Neuronal stem cell (in vitro differentiated cells): ENCODE data around the gene USP17L27.
"Not testable (repeated sequence)": the region's sequence is repeated elsewhere in the genome, so short reads cannot be mapped to it uniquely, and the experiment has no call there.

Source experiments
- DNase-seq: peaks from one replicate; pipeline ENCODE4 v3.0.0-alpha.2; 2013; ENCODE audit warnings: low spot score
- H2AFZ ChIP-seq: one replicate; pipeline ENCODE4 v1.6.1; 2013; ENCODE audit warnings: mild to moderate bottlenecking, low read length, inconsistent platforms
- H2AK5ac ChIP-seq: 2 replicates; pipeline ENCODE4 v1.6.1; 2013; ENCODE audit warnings: low read depth, mild to moderate bottlenecking, inconsistent platforms, low read length, moderate library complexity, mixed read lengths
- H2BK120ac ChIP-seq: 2 replicates; pipeline ENCODE4 v1.6.1; 2013; ENCODE audit warnings: low read depth, mild to moderate bottlenecking, inconsistent platforms, low read length, moderate library complexity, mixed read lengths
- H2BK12ac ChIP-seq: one replicate; pipeline ENCODE4 v1.6.1; 2013; ENCODE audit warnings: low read length, inconsistent platforms
- H2BK15ac ChIP-seq: 2 replicates; pipeline ENCODE4 v1.6.1; 2013; ENCODE audit warnings: mild to moderate bottlenecking, low read length, inconsistent platforms, mixed read lengths
- H2BK5ac ChIP-seq: one replicate; pipeline ENCODE4 v1.6.1; 2013; ENCODE audit warnings: inconsistent platforms, mild to moderate bottlenecking, low read length, moderate library complexity
- H3K14ac ChIP-seq: one replicate; pipeline ENCODE4 v1.6.1; 2013; ENCODE audit warnings: low read length, inconsistent platforms
- H3K18ac ChIP-seq: 2 replicates; pipeline ENCODE4 v1.6.1; 2013; ENCODE audit warnings: low read length, inconsistent platforms
- H3K23ac ChIP-seq: 2 replicates; pipeline ENCODE4 v1.6.1; 2013; ENCODE audit warnings: low read depth, mild to moderate bottlenecking, mixed read lengths, low read length, inconsistent platforms; ENCODE audit not compliant: poor library complexity
- H3K27ac ChIP-seq: replicated peaks from 3 replicates; pipeline ENCODE4 v1.5.1; 2013; ENCODE audit warnings: low read length, inconsistent platforms
- H3K27me3 ChIP-seq, 3 experiments: 2 replicates each; pipeline ENCODE4 v1.6.1; 2013; ENCODE audit warnings: low read length in 3 of 3, mild to moderate bottlenecking in 2 of 3, inconsistent platforms in 1 of 3, low read depth in 1 of 3, mixed read lengths in 1 of 3, moderate library complexity in 1 of 3; ENCODE audit not compliant: control insufficient read depth in 3 of 3, insufficient read depth in 3 of 3
- H3K36me3 ChIP-seq, 2 donors: replicated peaks in 1 of 2; 2 replicates each; pipeline ENCODE4 v1.6.1; 2013; ENCODE audit warnings: low read length in 2 of 2; ENCODE audit not compliant: control insufficient read depth in 2 of 2, insufficient read depth in 2 of 2
- H3K4ac ChIP-seq: 2 replicates; pipeline ENCODE4 v1.6.1; 2013; ENCODE audit warnings: inconsistent platforms, mild to moderate bottlenecking, low read length, moderate library complexity
- H3K4me1 ChIP-seq, 2 donors: 1 replicate in 1 of 2; 2 replicates in 1 of 2; pipeline ENCODE4 v1.6.1; 2013; ENCODE audit warnings: low read length in 2 of 2, low read depth in 1 of 2; ENCODE audit not compliant: control insufficient read depth in 2 of 2, insufficient read depth in 1 of 2
- H3K4me2 ChIP-seq: one replicate; pipeline ENCODE4 v1.6.1; 2013; ENCODE audit warnings: mild to moderate bottlenecking, low read length, inconsistent platforms; ENCODE audit not compliant: insufficient read depth, poor library complexity, severe bottlenecking
- H3K4me3 ChIP-seq, 2 donors: 2 replicates each; pipeline ENCODE4 v1.5.1; 2013; ENCODE audit warnings: low read length in 2 of 2, mild to moderate bottlenecking in 2 of 2, inconsistent platforms in 1 of 2, moderate library complexity in 1 of 2
- H3K79me1 ChIP-seq: one replicate; pipeline ENCODE4 v1.6.1; 2013; ENCODE audit warnings: low read depth, mild to moderate bottlenecking, inconsistent platforms, low read length, moderate library complexity
- H3K9ac ChIP-seq: one replicate; pipeline ENCODE4 v1.6.1; 2013; ENCODE audit warnings: mild to moderate bottlenecking, low read depth, low read length, inconsistent platforms; ENCODE audit not compliant: poor library complexity
- H3K9me3 ChIP-seq, 2 donors: replicated peaks in 1 of 2; 2 replicates each; pipeline versions ENCODE3 to v1.6.1; 2013; ENCODE audit warnings: low read length in 2 of 2, mild to moderate bottlenecking in 2 of 2, inconsistent platforms in 1 of 2, low read depth in 1 of 2, mixed read lengths in 1 of 2, moderate library complexity in 1 of 2; ENCODE audit not compliant: control insufficient read depth in 2 of 2, insufficient read depth in 1 of 2
- H4K8ac ChIP-seq: one replicate; pipeline ENCODE4 v1.6.1; 2013; ENCODE audit warnings: low read depth, mild to moderate bottlenecking, inconsistent platforms, low read length, moderate library complexity
- H4K91ac ChIP-seq: one replicate; pipeline ENCODE4 v1.6.1; 2013; ENCODE audit warnings: low read length, low read depth, mild to moderate bottlenecking, inconsistent platforms; ENCODE audit not compliant: poor library complexity
- WGBS, 2 donors: extraction: QIAGEN DNeasy Blood & Tissue Kit; methylation state at CpG; one replicate each; pipeline ENCODE4 v1.1.7; 2013; ENCODE audit warnings: missing lambda C conversion rate in 2 of 2, mixed read lengths in 1 of 2; ENCODE audit not compliant: insufficient read length in 2 of 2, insufficient replicate concordance in 1 of 2; ENCODE audit errors: extremely low coverage in 2 of 2; 5-methylcytosine and 5-hydroxymethylcytosine counted together

Gene USP17L27

DNA sequence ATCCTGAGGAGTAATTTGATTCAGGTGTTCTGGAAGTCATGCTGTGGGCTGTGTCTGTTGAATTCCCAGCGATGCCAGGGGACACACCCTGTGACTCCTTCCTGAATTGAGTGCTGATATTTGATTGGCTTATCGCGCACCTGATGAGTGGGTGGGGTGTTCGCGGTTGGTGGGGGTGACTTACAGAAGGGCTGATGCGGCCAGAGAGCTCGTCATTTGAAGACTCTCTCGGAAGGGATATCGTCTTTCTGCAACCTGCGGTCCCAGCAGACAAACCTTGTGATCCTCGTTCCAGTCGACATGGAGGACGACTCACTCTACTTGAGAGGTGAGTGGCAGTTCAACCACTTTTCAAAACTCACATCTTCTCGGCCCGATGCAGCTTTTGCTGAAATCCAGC lies 9.6 kb upstream of the USP17L27 start, which contains the start of gene USP17L26:
Gene USP17L26, plus strand, starts transcription at position 301 of the 400 bp plus-strand sequence. Its CDS starts 0 bp downstream, at position 301.
- H3K4me3 ChIP-seq, DNase-seq, H3K79me1 ChIP-seq, H4K8ac ChIP-seq, H2AK5ac ChIP-seq, H2BK15ac ChIP-seq, H3K14ac ChIP-seq, H2AFZ ChIP-seq, H3K23ac ChIP-seq, H3K9ac ChIP-seq, H3K4me1 ChIP-seq, H3K18ac ChIP-seq, H3K36me3 ChIP-seq, H3K27ac ChIP-seq, H3K4ac ChIP-seq, H2BK12ac ChIP-seq, H3K4me2 ChIP-seq, H4K91ac ChIP-seq, H2BK5ac ChIP-seq, H3K9me3 ChIP-seq, H3K27me3 ChIP-seq, H2BK120ac ChIP-seq: not testable (repeated sequence)
- WGBS, 2 donors, result no CpG with 5 or more reads among the region's 15 CpGs

DNA sequence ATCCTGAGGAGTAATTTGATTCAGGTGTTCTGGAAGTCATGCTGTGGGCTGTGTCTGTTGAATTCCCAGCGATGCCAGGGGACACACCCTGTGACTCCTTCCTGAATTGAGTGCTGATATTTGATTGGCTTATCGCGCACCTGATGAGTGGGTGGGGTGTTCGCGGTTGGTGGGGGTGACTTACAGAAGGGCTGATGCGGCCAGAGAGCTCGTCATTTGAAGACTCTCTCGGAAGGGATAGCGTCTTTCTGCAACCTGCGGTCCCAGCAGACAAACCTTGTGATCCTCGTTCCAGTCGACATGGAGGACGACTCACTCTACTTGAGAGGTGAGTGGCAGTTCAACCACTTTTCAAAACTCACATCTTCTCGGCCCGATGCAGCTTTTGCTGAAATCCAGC lies 4.8 kb upstream of the USP17L27 start, which contains the start of gene USP17L5:
Gene USP17L5, plus strand, starts transcription at position 301 of the 400 bp plus-strand sequence. Its CDS starts 0 bp downstream, at position 301.
- H4K8ac ChIP-seq, H3K9ac ChIP-seq, H2BK5ac ChIP-seq, H3K4me3 ChIP-seq, H3K27me3 ChIP-seq, H2BK15ac ChIP-seq, H3K23ac ChIP-seq, H2AFZ ChIP-seq, H3K4me1 ChIP-seq, H3K79me1 ChIP-seq, H3K18ac ChIP-seq, H2AK5ac ChIP-seq, H2BK120ac ChIP-seq, H3K4ac ChIP-seq, H3K9me3 ChIP-seq, H3K14ac ChIP-seq, H3K36me3 ChIP-seq, H4K91ac ChIP-seq, H3K4me2 ChIP-seq, H3K27ac ChIP-seq, H2BK12ac ChIP-seq, DNase-seq: not testable (repeated sequence)
- no CpG with 5 or more reads among the region's 15 CpGs for WGBS, 2 donors

DNA sequence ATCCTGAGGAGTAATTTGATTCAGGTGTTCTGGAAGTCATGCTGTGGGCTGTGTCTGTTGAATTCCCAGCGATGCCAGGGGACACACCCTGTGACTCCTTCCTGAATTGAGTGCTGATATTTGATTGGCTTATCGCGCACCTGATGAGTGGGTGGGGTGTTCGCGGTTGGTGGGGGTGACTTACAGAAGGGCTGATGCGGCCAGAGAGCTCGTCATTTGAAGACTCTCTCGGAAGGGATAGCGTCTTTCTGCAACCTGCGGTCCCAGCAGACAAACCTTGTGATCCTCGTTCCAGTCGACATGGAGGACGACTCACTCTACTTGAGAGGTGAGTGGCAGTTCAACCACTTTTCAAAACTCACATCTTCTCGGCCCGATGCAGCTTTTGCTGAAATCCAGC lies 4.6 kb downstream of the USP17L27 start, which contains the start of gene USP17L28:
Gene USP17L28, plus strand, starts transcription at position 301 of the 400 bp plus-strand sequence. Its CDS starts 0 bp downstream, at position 301.
- H2AFZ ChIP-seq, H4K8ac ChIP-seq, H3K4me3 ChIP-seq, H3K9me3 ChIP-seq, H2BK120ac ChIP-seq, H2AK5ac ChIP-seq, H4K91ac ChIP-seq, H3K27me3 ChIP-seq, H3K27ac ChIP-seq, H2BK5ac ChIP-seq, H3K9ac ChIP-seq, H3K79me1 ChIP-seq, H2BK15ac ChIP-seq, H3K4ac ChIP-seq, H2BK12ac ChIP-seq, H3K4me2 ChIP-seq, DNase-seq, H3K18ac ChIP-seq, H3K4me1 ChIP-seq, H3K36me3 ChIP-seq, H3K23ac ChIP-seq, H3K14ac ChIP-seq: not testable (repeated sequence)
- no CpG with 5 or more reads among the region's 15 CpGs for WGBS, 2 donors

DNA sequence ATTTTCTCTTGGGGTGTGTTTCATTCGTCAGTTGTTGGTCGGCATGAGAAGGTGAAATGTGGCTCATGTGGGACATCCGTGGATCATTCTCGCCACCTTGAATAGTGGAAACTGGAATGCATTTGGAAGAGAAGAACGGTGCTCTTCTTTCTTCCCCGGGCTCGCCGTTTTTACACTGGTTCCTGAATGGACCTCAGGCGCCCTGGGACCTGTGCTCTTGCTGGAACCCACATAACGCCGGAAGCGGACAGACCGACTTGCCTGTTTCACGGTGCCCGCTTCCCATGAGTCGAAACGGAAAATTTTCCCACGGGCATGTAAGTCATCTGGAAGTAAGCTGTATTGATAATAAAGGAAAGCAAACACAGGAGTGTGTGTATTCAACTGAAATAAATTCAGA lies 6.9 kb downstream of the USP17L27 start:
- not testable (repeated sequence) for H3K4ac ChIP-seq, H3K4me2 ChIP-seq, H2BK15ac ChIP-seq, H4K8ac ChIP-seq, H2BK5ac ChIP-seq, H3K18ac ChIP-seq, H3K9ac ChIP-seq, H3K79me1 ChIP-seq, H2AK5ac ChIP-seq, H2AFZ ChIP-seq, H3K14ac ChIP-seq, H3K27ac ChIP-seq, H2BK12ac ChIP-seq, H3K4me1 ChIP-seq, H3K36me3 ChIP-seq, H3K4me3 ChIP-seq, H3K9me3 ChIP-seq, H3K23ac ChIP-seq, DNase-seq, H4K91ac ChIP-seq, H3K27me3 ChIP-seq, H2BK120ac ChIP-seq
- WGBS, 2 donors, result no CpG with 5 or more reads among the region's 18 CpGs
